Activated B cell treated with CpG ODN at 0.5 μM for 24 hours (primary cell): ENCODE results near the gene LPAR6. TPM values are rescaled to one million over a fixed set of nuclear protein-coding genes. Genes with fewer than 3 reads are reported as not detected.

Experiments used
- ATAC-seq: fragments of 200-7000 bp; cut with Tn5 transposase; one replicate; pipeline ENCODE4 v1.10.0; 2021; ENCODE audit warnings: low read depth, mild to moderate bottlenecking, moderate library complexity
- CTCF ChIA-PET: fragments of 350-600 bp; sonication (Branson Sonifier 250); formaldehyde crosslinking; loops from one replicate; lab custom pipeline; 2021; ENCODE audit warnings: antibody characterized with exemption; lab: Charles Lee
- POLR2A ChIA-PET: fragments of 350-600 bp; sonication (Branson Sonifier 250); formaldehyde crosslinking; loops from one replicate; lab custom pipeline; 2021; ENCODE audit warnings: antibody characterized with exemption; lab: Charles Lee
- DNase-seq: peaks from one replicate; pipeline ENCODE4 v3.0.0; 2022
- H3K27ac Mint-ChIP-seq: one replicate; pipeline ENCODE4 v1.8.0; 2020; ENCODE audit warnings: mixed read lengths
- H3K27me3 Mint-ChIP-seq: one replicate; pipeline ENCODE4 v1.8.0; 2021; ENCODE audit warnings: mixed read lengths
- H3K36me3 Mint-ChIP-seq: one replicate; pipeline ENCODE4 v1.8.0; 2021; ENCODE audit warnings: low read depth, mixed read lengths
- H3K4me1 Mint-ChIP-seq: one replicate; pipeline ENCODE4 v1.8.0; 2021; ENCODE audit warnings: mixed read lengths
- H3K4me3 Mint-ChIP-seq: one replicate; pipeline ENCODE4 v1.8.0; 2020; ENCODE audit warnings: mild to moderate bottlenecking, mixed read lengths
- H3K9me3 Mint-ChIP-seq: one replicate; pipeline ENCODE4 v1.8.0; 2020; ENCODE audit warnings: mixed read lengths
- intact Hi-C: fragments of 100-400 bp; cut with micrococcal nuclease; formaldehyde crosslinking; loops from one replicate; pipeline ENCODE4 v1.15.1; 2024
- total RNA-seq: library from RNA; stranded (reverse); gene quantifications from 2 replicates; pipeline ENCODE4 v1.2.3, GENCODE V29; 2022
- TF ChIP-seq, protein P1 (sequence below): fragments of 200-600 bp; IDR thresholded peaks from one replicate; pipeline ENCODE4 v1.8.0; 2022; ENCODE audit warnings: antibody characterized with exemption, mild to moderate bottlenecking

The LPAR6 gene
- total RNA-seq, 1 donor from 2014 or later: not detected

DNA sequence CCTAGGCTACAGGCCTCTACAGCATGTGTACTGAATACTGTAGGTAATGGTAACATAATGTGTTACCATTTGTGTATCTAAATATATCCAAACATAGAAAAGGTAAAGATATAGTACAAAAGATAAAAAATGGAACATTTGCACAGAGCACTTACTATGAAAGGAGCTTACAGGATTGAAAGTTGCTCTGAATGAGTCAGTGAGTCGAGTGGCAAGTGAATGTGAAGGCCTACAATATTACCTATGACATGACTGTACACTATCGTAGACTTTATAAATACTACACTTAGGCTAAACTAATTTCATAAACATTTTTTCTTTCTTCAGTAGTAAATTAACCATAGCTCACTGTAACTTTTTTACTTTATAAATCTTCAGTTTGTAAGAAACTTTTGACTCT is 35.1 kb downstream of the LPAR6 start:
- TF ChIP-seq, protein P1, sequence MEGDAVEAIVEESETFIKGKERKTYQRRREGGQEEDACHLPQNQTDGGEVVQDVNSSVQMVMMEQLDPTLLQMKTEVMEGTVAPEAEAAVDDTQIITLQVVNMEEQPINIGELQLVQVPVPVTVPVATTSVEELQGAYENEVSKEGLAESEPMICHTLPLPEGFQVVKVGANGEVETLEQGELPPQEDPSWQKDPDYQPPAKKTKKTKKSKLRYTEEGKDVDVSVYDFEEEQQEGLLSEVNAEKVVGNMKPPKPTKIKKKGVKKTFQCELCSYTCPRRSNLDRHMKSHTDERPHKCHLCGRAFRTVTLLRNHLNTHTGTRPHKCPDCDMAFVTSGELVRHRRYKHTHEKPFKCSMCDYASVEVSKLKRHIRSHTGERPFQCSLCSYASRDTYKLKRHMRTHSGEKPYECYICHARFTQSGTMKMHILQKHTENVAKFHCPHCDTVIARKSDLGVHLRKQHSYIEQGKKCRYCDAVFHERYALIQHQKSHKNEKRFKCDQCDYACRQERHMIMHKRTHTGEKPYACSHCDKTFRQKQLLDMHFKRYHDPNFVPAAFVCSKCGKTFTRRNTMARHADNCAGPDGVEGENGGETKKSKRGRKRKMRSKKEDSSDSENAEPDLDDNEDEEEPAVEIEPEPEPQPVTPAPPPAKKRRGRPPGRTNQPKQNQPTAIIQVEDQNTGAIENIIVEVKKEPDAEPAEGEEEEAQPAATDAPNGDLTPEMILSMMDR: no peak
- Mint-ChIP-seq H3K27ac (no peak overlapping the region), H3K36me3 (peaks cover 72% of the 10 kb centered on the region), H3K4me1 (peaks cover 6% of the 10 kb centered on the region), H3K4me3 (no peak overlapping the region), H3K9me3 (peaks cover 3% of the 10 kb centered on the region), H3K27me3 (no peaks in the 10 kb centered on the region)
- no peak for ATAC-seq
- DNase-seq: no peak
- CTCF ChIA-PET: no interaction called here
- POLR2A ChIA-PET: no interaction called here
- intact Hi-C loops: no loop called here

DNA sequence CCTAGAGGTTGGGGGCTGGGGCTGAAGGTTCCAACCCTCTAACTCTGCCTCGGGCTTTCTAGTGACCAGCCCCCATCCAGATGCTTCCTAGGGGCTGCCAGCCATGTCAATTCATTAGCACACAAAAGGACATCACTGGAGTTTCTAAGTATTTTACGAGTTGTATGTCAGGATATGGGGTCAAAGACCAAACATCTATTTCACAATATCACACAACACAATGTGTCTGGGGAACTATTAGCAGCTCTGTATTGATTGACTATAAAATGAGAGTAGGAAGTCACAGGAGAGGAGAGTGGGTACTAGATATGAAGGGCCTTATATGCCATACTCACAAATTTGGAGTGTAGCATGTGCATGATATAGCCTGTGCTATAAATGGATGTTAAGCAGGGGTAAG is 42.1 kb downstream of the LPAR6 start:
- POLR2A ChIA-PET: no interaction called here
- peaks cover 2% of the 10 kb centered on the region for H3K4me1 Mint-ChIP-seq
- CTCF ChIA-PET: no interaction called here
- no peak overlapping the region for H3K27ac Mint-ChIP-seq
- peaks cover 3% of the 10 kb centered on the region for H3K9me3 Mint-ChIP-seq
- no peak for DNase-seq
- H3K36me3 Mint-ChIP-seq: peaks cover 54% of the 10 kb centered on the region
- no peak overlapping the region for H3K4me3 Mint-ChIP-seq
- intact Hi-C loops: no loop called here
- ATAC-seq: no peak
- TF ChIP-seq, protein P1: no peak
- H3K27me3 Mint-ChIP-seq: no peaks in the 10 kb centered on the region

DNA sequence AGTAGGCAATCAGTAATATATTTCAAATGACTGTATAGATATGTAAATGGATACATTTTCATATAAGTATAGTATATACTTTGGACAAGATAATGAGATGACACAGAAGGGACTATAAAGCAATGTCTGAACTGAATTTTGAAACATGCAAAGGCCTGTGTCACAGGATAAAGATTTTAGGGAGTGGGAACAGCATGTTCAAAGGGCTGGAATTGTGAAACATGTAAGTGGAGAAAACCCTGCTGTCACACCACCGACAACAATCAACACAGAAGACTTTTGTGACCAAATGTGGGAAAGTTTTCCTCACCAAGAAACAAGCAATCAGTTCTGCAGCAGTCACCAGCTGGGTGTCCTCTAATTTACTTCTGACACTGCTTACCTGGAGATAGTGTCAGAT is 42.9 kb downstream of the LPAR6 start:
- Mint-ChIP-seq H3K27ac (no peak overlapping the region), H3K9me3 (peaks cover 3% of the 10 kb centered on the region), H3K4me3 (no peak overlapping the region), H3K36me3 (peaks cover 56% of the 10 kb centered on the region), H3K27me3 (no peaks in the 10 kb centered on the region), H3K4me1 (peaks cover 2% of the 10 kb centered on the region)
- ATAC-seq: no peak
- TF ChIP-seq, protein P1: no peak
- DNase-seq: no peak
- ChIA-PET POLR2A (no interaction called here), CTCF (no interaction called here)
- intact Hi-C loops: no loop called here

Other genes starting within 250 kb of the LPAR6 start
- 102 and 114 TPM in 2 replicates for gene ITM2B, start 179.9 kb downstream of the LPAR6 start, total RNA-seq
- gene RB1, start 109.4 kb downstream of the LPAR6 start, total RNA-seq: 61.1 and 70.5 TPM in 2 replicates
- gene RCBTB2, start 120.0 kb upstream of the LPAR6 start, total RNA-seq: 2.3 and 2.4 TPM in 2 replicates
- gene CYSLTR2, start 240.8 kb upstream of the LPAR6 start, total RNA-seq: 0.11 TPM in 1 of 2 replicates, not detected in the other